K562 (cell line): ENCODE data around the gene TMED7. TPM values are rescaled to one million over a fixed set of nuclear protein-coding genes. Genes with fewer than 3 reads are reported as not detected.

Source experiments
- CHAMP1 ChIP-seq: fragments of 450-650 bp; IDR thresholded peaks from 2 replicates; pipeline ENCODE4 v1.6.1; 2016; ENCODE audit warnings: mild to moderate bottlenecking
- CREB3 ChIP-seq: fragments of 450-650 bp; conservative IDR thresholded peaks from 2 replicates; pipeline ENCODE4 v1.6.1; 2016; ENCODE audit warnings: missing genetic modification characterization, low read depth, mild to moderate bottlenecking, missing compliant biosample characterization, moderate library complexity
- MAX ChIP-seq: sonication (generic); formaldehyde crosslinking; IDR thresholded peaks from 2 replicates; pipeline ENCODE4 v1.9.0; 2022; ENCODE audit warnings: mild to moderate bottlenecking, missing genetic modification reagents
- PHTF2 ChIP-seq: fragments of 250-450 bp; sonication (Bioruptor Pico); IDR thresholded peaks from 2 replicates; pipeline ENCODE4 v1.5.0; 2021; ENCODE audit warnings: mild to moderate bottlenecking
- RREB1 ChIP-seq: fragments of 250-450 bp; sonication (Bioruptor Pico); IDR thresholded peaks from 2 replicates; pipeline ENCODE4 v1.4.0; 2020
- SRSF7 ChIP-seq: fragments of 200-400 bp; formaldehyde crosslinking; optimal IDR thresholded peaks from 2 replicates; pipeline ENCODE3; 2017; ENCODE audit warnings: mild to moderate bottlenecking, low read depth, low read length
- VEZF1 ChIP-seq: fragments of 200-800 bp; sonication (Bioruptor generic); IDR thresholded peaks from 2 replicates; pipeline ENCODE4 v1.6.1; 2017; ENCODE audit warnings: missing genetic modification characterization, missing compliant biosample characterization
- XRCC4 ChIP-seq: IDR thresholded peaks from one replicate; pipeline ENCODE4 v1.6.1; 2011; ENCODE audit not compliant: insufficient read depth, insufficient read length; ENCODE audit errors: extremely low read depth
- ZFPM2 ChIP-seq: fragments of 250-450 bp; sonication (Bioruptor Pico); IDR thresholded peaks from 2 replicates; pipeline ENCODE4 v1.5.1; 2022; ENCODE audit warnings: mild to moderate bottlenecking
- ZFX ChIP-seq: sonication (generic); formaldehyde crosslinking; IDR thresholded peaks from 2 replicates; pipeline ENCODE4 v1.8.0; 2022; ENCODE audit warnings: mild to moderate bottlenecking, missing genetic modification reagents, moderate library complexity
- ZNF184 ChIP-seq: sonication (generic); formaldehyde crosslinking; IDR thresholded peaks from 2 replicates; pipeline ENCODE4 v1.5.0; 2020; ENCODE audit warnings: missing genetic modification reagents
- polyA plus RNA-seq, 8 experiments: library from polyadenylated mRNA; depleted of rRNA in 4 of 8; stranded (reverse) in 5 of 8; unstranded in 3 of 8; fragments of >200 nt; fragmentation: Nextera tagmentation in 2 of 8; fragmentation: Illumina TruSeq in 1 of 8; extraction: Ambion mirVana in 2 of 8; extraction: Trizol in 1 of 8; gene quantifications; 2 replicates each; pipeline versions ENCODE4 v1.2.1 to v1.2.3, GENCODE V29; 2011 to 2014; ENCODE audit warnings: inconsistent platforms in 1 of 8, missing spikeins in 1 of 8
- total RNA-seq, 7 experiments: library from RNA; depleted of rRNA in 6 of 7; stranded (reverse); fragments of >200 nt in 6 of 7; fragmentation: Illumina TruSeq in 2 of 7; extraction: Trizol in 2 of 7; gene quantifications; 2 replicates each; pipeline versions ENCODE4 v1.2.1 to v1.2.3, GENCODE V29; 2011 to 2021; ENCODE audit warnings: low replicate concordance in 1 of 7

The TMED7 gene
- total and polyA plus RNA-seq, 9 of the 15 experiments (the other 6 are each of a cell fraction or from before 2014, with no cell fraction given) = 15.9 to 93.4 (median 41.7) TPM

GRCh38 chr5:115589043-115589442, 36.8 kb downstream of the TMED7 start (continued):
- TF ChIP-seq RREB1 (CRISPR knock-in tag) (no peak), ZFX (CRISPR knock-in tag) (no peak), CREB3 (tag) (no peak), MAX (no peak), XRCC4 (no peak), ZFPM2 (no peak), CHAMP1 (no peak), SRSF7 (no peak), PHTF2 (CRISPR knock-in tag) (no peak), ZNF184 (no peak), VEZF1 (no peak)
